ENCODE measurements around the gene ZNF365.

GRCh38 chr10:62384447-62385081 is 10.4 kb downstream of the ZNF365 start:
- no peak for TF ChIP-seq CTCF (IDR thresholded peaks at IDR 0.05)
- TF ChIP-seq SIN3A (IDR thresholded peaks at IDR 0.05; ENCODE audit: borderline replicate concordance, insufficient read depth, low read depth, low read length): no peak
- TF ChIP-seq POLR2AphosphoS5 (IDR thresholded peaks at IDR 0.05; ENCODE audit: low read depth, low read length): no peak
- TF ChIP-seq, protein P1, sequence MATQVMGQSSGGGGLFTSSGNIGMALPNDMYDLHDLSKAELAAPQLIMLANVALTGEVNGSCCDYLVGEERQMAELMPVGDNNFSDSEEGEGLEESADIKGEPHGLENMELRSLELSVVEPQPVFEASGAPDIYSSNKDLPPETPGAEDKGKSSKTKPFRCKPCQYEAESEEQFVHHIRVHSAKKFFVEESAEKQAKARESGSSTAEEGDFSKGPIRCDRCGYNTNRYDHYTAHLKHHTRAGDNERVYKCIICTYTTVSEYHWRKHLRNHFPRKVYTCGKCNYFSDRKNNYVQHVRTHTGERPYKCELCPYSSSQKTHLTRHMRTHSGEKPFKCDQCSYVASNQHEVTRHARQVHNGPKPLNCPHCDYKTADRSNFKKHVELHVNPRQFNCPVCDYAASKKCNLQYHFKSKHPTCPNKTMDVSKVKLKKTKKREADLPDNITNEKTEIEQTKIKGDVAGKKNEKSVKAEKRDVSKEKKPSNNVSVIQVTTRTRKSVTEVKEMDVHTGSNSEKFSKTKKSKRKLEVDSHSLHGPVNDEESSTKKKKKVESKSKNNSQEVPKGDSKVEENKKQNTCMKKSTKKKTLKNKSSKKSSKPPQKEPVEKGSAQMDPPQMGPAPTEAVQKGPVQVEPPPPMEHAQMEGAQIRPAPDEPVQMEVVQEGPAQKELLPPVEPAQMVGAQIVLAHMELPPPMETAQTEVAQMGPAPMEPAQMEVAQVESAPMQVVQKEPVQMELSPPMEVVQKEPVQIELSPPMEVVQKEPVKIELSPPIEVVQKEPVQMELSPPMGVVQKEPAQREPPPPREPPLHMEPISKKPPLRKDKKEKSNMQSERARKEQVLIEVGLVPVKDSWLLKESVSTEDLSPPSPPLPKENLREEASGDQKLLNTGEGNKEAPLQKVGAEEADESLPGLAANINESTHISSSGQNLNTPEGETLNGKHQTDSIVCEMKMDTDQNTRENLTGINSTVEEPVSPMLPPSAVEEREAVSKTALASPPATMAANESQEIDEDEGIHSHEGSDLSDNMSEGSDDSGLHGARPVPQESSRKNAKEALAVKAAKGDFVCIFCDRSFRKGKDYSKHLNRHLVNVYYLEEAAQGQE (IDR thresholded peaks at IDR 0.05; ENCODE audit: insufficient read depth in 1 of 2, low read depth in 2 of 2, low read length in 1 of 2): no peak

Data from Panc1 (cell line).